SK-N-SH (cell line): ENCODE measurements around the gene ERBB2. TPM values are rescaled to one million over a fixed set of nuclear protein-coding genes. Genes with fewer than 3 reads are reported as not detected.

ENCODE experiments used
- CTCF ChIA-PET: fragments of 300-600, 350-600 bp; formaldehyde crosslinking; extraction: SDS; loops from one replicate; lab custom pipeline; 2021; lab: Yijun Ruan, JAX
- POLR2A ChIA-PET: fragments of 350-600 bp; sonication (Branson Sonifier 250); formaldehyde crosslinking; extraction: SDS; loops from one replicate; lab custom pipeline; 2020; ENCODE audit warnings: antibody characterized with exemption, inconsistent platforms; lab: Yijun Ruan, JAX
- DNase-seq: peaks from one replicate; pipeline ENCODE4 v3.0.0; 2012
- H2AFZ ChIP-seq: fragments of 200-600 bp; sonication (generic); 2 replicates; pipeline ENCODE4 v1.8.1; 2016; ENCODE audit warnings: antibody characterized with exemption, mild to moderate bottlenecking, low read depth
- H3F3A ChIP-seq: fragments of 200-600 bp; sonication (generic); replicated peaks from 2 replicates; pipeline ENCODE3; 2016; ENCODE audit warnings: antibody characterized with exemption, mild to moderate bottlenecking; ENCODE audit not compliant: insufficient read depth
- H3K27ac ChIP-seq, 2 experiments: fragments of 200-500 bp in 1 of 2; fragments of 200-600 bp in 1 of 2; sonication (Bioruptor generic) in 1 of 2; sonication (generic), shearing (Covaris generic) in 1 of 2; 2 replicates each; pipeline versions ENCODE4 v1.5.1 to v1.6.1; 2014 to 2016; ENCODE audit warnings: low read depth in 2 of 2, inconsistent platforms in 1 of 2, low read length in 1 of 2, mild to moderate bottlenecking in 1 of 2, mixed read lengths in 1 of 2
- H3K27me3 ChIP-seq: fragments of 200-600 bp; sonication (generic), shearing (Covaris generic); 2 replicates; pipeline ENCODE4 v1.6.1; 2016; ENCODE audit warnings: mixed run types; ENCODE audit not compliant: insufficient read depth
- H3K36me3 ChIP-seq, 2 experiments: fragments of 200-500 bp in 1 of 2; fragments of 200-600 bp in 1 of 2; sonication (Bioruptor generic) in 1 of 2; sonication (generic) in 1 of 2; replicated peaks in 1 of 2; 2 replicates each; pipeline versions ENCODE3 to v1.5.1; 2014 to 2016; ENCODE audit warnings: low read length in 1 of 2, mild to moderate bottlenecking in 1 of 2; ENCODE audit not compliant: insufficient read depth in 2 of 2, control insufficient read depth in 1 of 2
- H3K4me1 ChIP-seq, 2 experiments: fragments of 200-500 bp in 1 of 2; fragments of 200-600 bp in 1 of 2; sonication (Bioruptor generic) in 1 of 2; sonication (generic), shearing (Covaris generic) in 1 of 2; 2 replicates each; pipeline versions ENCODE4 v1.5.1 to v1.6.1; 2014 to 2016; ENCODE audit warnings: low read depth in 1 of 2, low read length in 1 of 2, mixed run types in 1 of 2; ENCODE audit not compliant: insufficient read depth in 2 of 2, control insufficient read depth in 1 of 2
- H3K4me2 ChIP-seq: fragments of 200-600 bp; sonication (generic), shearing (Covaris generic); 2 replicates; pipeline ENCODE4 v1.6.1; 2017; ENCODE audit warnings: mixed run types
- H3K4me3 ChIP-seq, 2 experiments: fragments of 200-500 bp in 1 of 2; fragments of 200-600 bp in 1 of 2; sonication (Bioruptor generic) in 1 of 2; sonication (generic), shearing (Covaris generic) in 1 of 2; 2 replicates each; pipeline versions ENCODE4 v1.5.1 to v1.8.1; 2014 to 2016; ENCODE audit warnings: low read depth in 2 of 2, inconsistent platforms in 1 of 2, low read length in 1 of 2, mild to moderate bottlenecking in 1 of 2, mixed read lengths in 1 of 2, moderate library complexity in 1 of 2
- H3K79me2 ChIP-seq: fragments of 200-600 bp; sonication (generic); 2 replicates; pipeline ENCODE4 v1.8.1; 2017; ENCODE audit warnings: mild to moderate bottlenecking; ENCODE audit not compliant: insufficient read depth
- H3K9ac ChIP-seq: fragments of 200-600 bp; sonication (generic); 2 replicates; pipeline ENCODE4 v1.6.1; 2017; ENCODE audit warnings: mixed run types
- H3K9me2 ChIP-seq: fragments of 200-600 bp; sonication (generic); 2 replicates; pipeline ENCODE4 v1.6.1; 2017; ENCODE audit warnings: mixed run types
- H3K9me3 ChIP-seq: fragments of 200-600 bp; sonication (generic); 2 replicates; pipeline ENCODE4 v1.6.1; 2017; ENCODE audit warnings: mixed run types, mild to moderate bottlenecking, moderate library complexity
- H4K20me1 ChIP-seq: fragments of 200-600 bp; sonication (generic); 2 replicates; pipeline ENCODE4 v1.6.1; 2017; ENCODE audit warnings: mild to moderate bottlenecking, mixed run types; ENCODE audit not compliant: insufficient read depth
- CHD2 ChIP-seq: fragments of 150-350 bp; IDR thresholded peaks from 2 replicates; pipeline ENCODE4 v1.6.1; 2018; ENCODE audit warnings: low read length; ENCODE audit not compliant: partially characterized antibody
- ELF1 ChIP-seq: IDR thresholded peaks from 2 replicates; pipeline ENCODE4 v1.4.0; 2012
- FOXJ3 ChIP-seq: sonication (generic); formaldehyde crosslinking; IDR thresholded peaks from 2 replicates; pipeline ENCODE4 v1.5.1; 2020; ENCODE audit warnings: mild to moderate bottlenecking, missing genetic modification reagents
- MEF2A ChIP-seq: IDR thresholded peaks from 2 replicates; pipeline ENCODE4 v1.4.0; 2012; ENCODE audit warnings: low read depth, borderline replicate concordance
- PBX3 ChIP-seq: IDR thresholded peaks from 2 replicates; pipeline ENCODE4; 2012
- POLR2AphosphoS5 ChIP-seq: IDR thresholded peaks from 2 replicates; pipeline ENCODE4 v1.6.1; 2012; ENCODE audit warnings: low read depth, low read length
- REST ChIP-seq: IDR thresholded peaks from 2 replicates; pipeline ENCODE4 v1.6.1; 2012; ENCODE audit warnings: mild to moderate bottlenecking, low read depth, low read length, moderate library complexity
- RXRA ChIP-seq: IDR thresholded peaks from 2 replicates; pipeline ENCODE4 v1.4.0; 2012; ENCODE audit warnings: low read depth, mild to moderate bottlenecking, borderline replicate concordance
- SMC3 ChIP-seq: IDR thresholded peaks from 2 replicates; pipeline ENCODE4 v1.6.1; 2012; ENCODE audit warnings: low read depth, low read length, improper control_type of control experiment
- WGBS: methylation state at CpG from one replicate; pipeline ENCODE4 v1.1.6; 2017; ENCODE audit warnings: low lambda C conversion rate; 5-methylcytosine and 5-hydroxymethylcytosine counted together
- polyA plus RNA-seq, 3 experiments: library from polyadenylated mRNA; depleted of rRNA; stranded (reverse); fragments of >200 nt; gene quantifications; 2 replicates each; pipeline ENCODE4 v1.2.3, GENCODE V29; 2012
- TF ChIP-seq, protein P1 (sequence below): IDR thresholded peaks from 2 replicates; pipeline ENCODE4 v1.4.0; 2012; ENCODE audit warnings: low read depth
- TF ChIP-seq, protein P2 (sequence below): fragments of 150-350 bp; IDR thresholded peaks from 2 replicates; pipeline ENCODE4 v1.6.1; 2016; ENCODE audit warnings: mild to moderate bottlenecking, low read depth, low read length

Gene ERBB2
- polyA plus RNA-seq, 1 of the 3 experiments (the other 2 are of a cell fraction), result 1.9 TPM

GRCh38 chr17:39729280-39729851 lies 29.5 kb downstream of the ERBB2 start:
- Histone ChIP-seq H3K4me1 (peaks cover 0 to 8% of the 10 kb centered on the region in 2 experiments; a peak in 1 of 4 replicates), H3K9me3 (no peaks in the 10 kb centered on the region), H3K9me2 (no peaks in the 10 kb centered on the region), H3K27me3 (no peaks in the 10 kb centered on the region), H3K79me2 (no peaks in the 10 kb centered on the region; the same call in 1 of the 2 replicates), H2AFZ (peak overlapping the region; percentile 98; the same call in 1 of the 2 replicates), H3K4me3 (peak overlapping the region; percentile 65 to 96), H3K27ac (no peak overlapping the region), H3F3A (no peaks in the 10 kb centered on the region), H3K9ac (peak overlapping the region; percentile 91), H3K4me2 (peak overlapping the region; percentile 96), H3K36me3 (peaks cover 0 to 4% of the 10 kb centered on the region in 2 experiments), H4K20me1 (no peaks in the 10 kb centered on the region)
- ChIA-PET CTCF (interaction anchor here (0.6 to 4.6 kb wide), 29 partner anchors 10 to 559 kb away, joined by 3 to 27 read pairs (median 5); partner anchors contain the start of gene PNMT), POLR2A (interaction anchor here (1.1 to 1.5 kb wide), 2 partner anchors 18 to 42 kb away, joined by 3 read pairs; partner anchors contain the start of gene PGAP3)
- WGBS, result 66% methylated on average over 6 of the region's 6 CpGs
- TF ChIP-seq, protein P1, sequence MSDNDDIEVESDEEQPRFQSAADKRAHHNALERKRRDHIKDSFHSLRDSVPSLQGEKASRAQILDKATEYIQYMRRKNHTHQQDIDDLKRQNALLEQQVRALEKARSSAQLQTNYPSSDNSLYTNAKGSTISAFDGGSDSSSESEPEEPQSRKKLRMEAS, result no peak
- TF ChIP-seq POLR2AphosphoS5 (no peak), FOXJ3 (CRISPR knock-in tag) (no peak), ELF1 (no peak), MEF2A (no peak), RXRA (no peak), PBX3 (no peak), REST (no peak), CHD2 (no peak), SMC3 (no peak)
- TF ChIP-seq, protein P2, sequence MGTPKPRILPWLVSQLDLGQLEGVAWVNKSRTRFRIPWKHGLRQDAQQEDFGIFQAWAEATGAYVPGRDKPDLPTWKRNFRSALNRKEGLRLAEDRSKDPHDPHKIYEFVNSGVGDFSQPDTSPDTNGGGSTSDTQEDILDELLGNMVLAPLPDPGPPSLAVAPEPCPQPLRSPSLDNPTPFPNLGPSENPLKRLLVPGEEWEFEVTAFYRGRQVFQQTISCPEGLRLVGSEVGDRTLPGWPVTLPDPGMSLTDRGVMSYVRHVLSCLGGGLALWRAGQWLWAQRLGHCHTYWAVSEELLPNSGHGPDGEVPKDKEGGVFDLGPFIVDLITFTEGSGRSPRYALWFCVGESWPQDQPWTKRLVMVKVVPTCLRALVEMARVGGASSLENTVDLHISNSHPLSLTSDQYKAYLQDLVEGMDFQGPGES, result no peak
- DNase-seq, result no peak
